PC-9 (cell line): ENCODE results near the gene CDC42EP3. TPM values are rescaled to one million over a fixed set of nuclear protein-coding genes. Genes with fewer than 3 reads are reported as not detected.

Source experiments
- BruUV-seq: library from RNA; stranded (reverse); fragments of 400-500 nt; replicated peaks from 2 replicates; lab custom pipeline; 2021; lab: Mats Ljungman, UMichigan
- CTCF ChIA-PET: fragments of 300-600 bp; sonication (Branson Sonifier 250); formaldehyde crosslinking; loops from one replicate; lab custom pipeline; 2022; ENCODE audit warnings: antibody characterized with exemption; lab: Charles Lee
- POLR2A ChIA-PET: fragments of 300-600 bp; sonication (Branson Sonifier 250); formaldehyde crosslinking; loops from one replicate; lab custom pipeline; 2022; ENCODE audit warnings: antibody characterized with exemption; ENCODE audit not compliant: unreplicated experiment; lab: Charles Lee
- DNase-seq, 2 experiments: peaks; one replicate each; pipeline versions ENCODE4 v3.0.0 to v3.0.0-alpha.2; 2015 to 2022; ENCODE audit warnings: mixed read lengths in 1 of 2
- H2AFZ ChIP-seq: fragments of 200-600 bp; sonication (generic); 2 replicates; pipeline ENCODE4 v1.8.1; 2017; ENCODE audit warnings: antibody characterized with exemption
- H3F3A ChIP-seq: fragments of 200-600 bp; sonication (generic); 2 replicates; pipeline ENCODE4 v1.8.1; 2017; ENCODE audit warnings: antibody characterized with exemption, mild to moderate bottlenecking, low read depth; ENCODE audit not compliant: insufficient read depth
- H3K27ac ChIP-seq: fragments of 200-600 bp; sonication (generic); 2 replicates; pipeline ENCODE4 v1.6.1; 2016; ENCODE audit warnings: mixed run types
- H3K27me3 ChIP-seq: fragments of 200-600 bp; sonication (generic); 2 replicates; pipeline ENCODE4 v1.6.1; 2016; ENCODE audit warnings: low read depth, mixed run types; ENCODE audit not compliant: insufficient read depth
- H3K36me3 ChIP-seq: fragments of 200-600 bp; sonication (generic); 2 replicates; pipeline ENCODE4 v1.6.1; 2016; ENCODE audit warnings: low read depth, mixed run types
- H3K4me1 ChIP-seq: fragments of 200-600 bp; sonication (generic); replicated peaks from 2 replicates; pipeline ENCODE4 v1.6.1; 2016; ENCODE audit warnings: mixed run types; ENCODE audit not compliant: insufficient read depth
- H3K4me2 ChIP-seq: fragments of 200-600 bp; sonication (generic); 2 replicates; pipeline ENCODE4 v1.6.1; 2017; ENCODE audit warnings: mixed run types
- H3K4me3 ChIP-seq: fragments of 200-600 bp; sonication (generic); 2 replicates; pipeline ENCODE4 v1.6.1; 2016; ENCODE audit warnings: mixed run types
- H3K79me2 ChIP-seq: fragments of 200-600 bp; sonication (generic); 2 replicates; pipeline ENCODE4 v1.6.1; 2017; ENCODE audit warnings: low read depth, mixed run types
- H3K9me2 ChIP-seq: fragments of 200-600 bp; sonication (generic); 2 replicates; pipeline ENCODE4 v1.8.1; 2017; ENCODE audit warnings: mild to moderate bottlenecking; ENCODE audit not compliant: insufficient read depth
- H3K9me3 ChIP-seq: fragments of 200-600 bp; sonication (generic); 2 replicates; pipeline ENCODE4 v1.8.1; 2016; ENCODE audit warnings: low read depth; ENCODE audit not compliant: insufficient read depth
- H4K20me1 ChIP-seq: fragments of 200-600 bp; sonication (generic); 2 replicates; pipeline ENCODE4 v1.8.1; 2017; ENCODE audit not compliant: insufficient read depth
- EZH2 ChIP-seq: fragments of 200-600 bp; sonication (generic); IDR thresholded peaks from 2 replicates; pipeline ENCODE4 v1.8.0; 2017; ENCODE audit warnings: antibody characterized with exemption, low read depth
- intact Hi-C: fragments of 100-400 bp; cut with micrococcal nuclease; formaldehyde crosslinking; loops from one replicate; pipeline ENCODE4 v1.10.0; 2022; ENCODE audit not compliant: unreplicated experiment
- total RNA-seq: library from RNA; stranded (reverse); gene quantifications from 2 replicates; pipeline ENCODE4 v1.2.3, GENCODE V29; 2021
- TF ChIP-seq, protein P1 (sequence below): fragments of 200-600 bp; sonication (generic); conservative IDR thresholded peaks from 2 replicates; pipeline ENCODE4 v1.6.1; 2017; ENCODE audit warnings: mixed run types, antibody characterized with exemption, mild to moderate bottlenecking, moderate library complexity

CDC42EP3 gene
- total RNA-seq, 1 experiment from 2014 or later, result 54.1 TPM

DNA sequence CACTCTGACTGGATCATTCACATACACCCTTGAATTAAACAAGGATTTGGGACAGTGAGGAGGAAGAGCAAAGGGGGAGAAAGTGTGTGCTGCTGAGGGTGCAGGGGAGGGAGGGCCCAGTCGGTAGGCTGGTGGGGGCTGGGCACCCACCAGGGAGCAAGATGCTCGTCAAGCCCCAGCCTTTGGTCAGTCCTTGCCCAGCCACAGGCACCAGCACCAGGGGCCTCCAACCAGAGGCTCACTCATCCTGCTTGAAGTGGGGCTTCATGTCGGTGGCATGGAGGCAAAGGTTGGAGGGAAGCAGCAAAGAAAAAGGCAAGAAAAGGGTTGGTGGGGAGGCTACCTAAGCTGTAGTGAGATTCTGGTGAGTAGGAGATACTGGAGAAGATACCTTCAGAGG lies 21.9 kb downstream of the CDC42EP3 start:
- Histone ChIP-seq H3K4me3 (no peak overlapping the region), H3K4me2 (no peak overlapping the region), H3K36me3 (peaks cover 56% of the 10 kb centered on the region), H3F3A (peaks cover 12% of the 10 kb centered on the region), H3K79me2 (peaks cover 91% of the 10 kb centered on the region), H3K9me3 (peaks cover 6% of the 10 kb centered on the region; the same call in 1 of the 2 replicates), H3K27ac (no peak overlapping the region), H3K4me1 (peaks cover 24% of the 10 kb centered on the region), H3K9me2 (no peaks in the 10 kb centered on the region), H2AFZ (no peak overlapping the region), H4K20me1 (peaks cover 3% of the 10 kb centered on the region; the same call in 1 of the 2 replicates), H3K27me3 (no peaks in the 10 kb centered on the region)
- intact Hi-C loops, result no loop called here
- CTCF ChIA-PET, result no interaction called here
- POLR2A ChIA-PET, result no interaction called here
- TF ChIP-seq, protein P1, sequence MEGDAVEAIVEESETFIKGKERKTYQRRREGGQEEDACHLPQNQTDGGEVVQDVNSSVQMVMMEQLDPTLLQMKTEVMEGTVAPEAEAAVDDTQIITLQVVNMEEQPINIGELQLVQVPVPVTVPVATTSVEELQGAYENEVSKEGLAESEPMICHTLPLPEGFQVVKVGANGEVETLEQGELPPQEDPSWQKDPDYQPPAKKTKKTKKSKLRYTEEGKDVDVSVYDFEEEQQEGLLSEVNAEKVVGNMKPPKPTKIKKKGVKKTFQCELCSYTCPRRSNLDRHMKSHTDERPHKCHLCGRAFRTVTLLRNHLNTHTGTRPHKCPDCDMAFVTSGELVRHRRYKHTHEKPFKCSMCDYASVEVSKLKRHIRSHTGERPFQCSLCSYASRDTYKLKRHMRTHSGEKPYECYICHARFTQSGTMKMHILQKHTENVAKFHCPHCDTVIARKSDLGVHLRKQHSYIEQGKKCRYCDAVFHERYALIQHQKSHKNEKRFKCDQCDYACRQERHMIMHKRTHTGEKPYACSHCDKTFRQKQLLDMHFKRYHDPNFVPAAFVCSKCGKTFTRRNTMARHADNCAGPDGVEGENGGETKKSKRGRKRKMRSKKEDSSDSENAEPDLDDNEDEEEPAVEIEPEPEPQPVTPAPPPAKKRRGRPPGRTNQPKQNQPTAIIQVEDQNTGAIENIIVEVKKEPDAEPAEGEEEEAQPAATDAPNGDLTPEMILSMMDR, result no peak
- no peak for TF ChIP-seq EZH2
- no TSS peak for BruUV-seq
- DNase-seq, result no peak

DNA sequence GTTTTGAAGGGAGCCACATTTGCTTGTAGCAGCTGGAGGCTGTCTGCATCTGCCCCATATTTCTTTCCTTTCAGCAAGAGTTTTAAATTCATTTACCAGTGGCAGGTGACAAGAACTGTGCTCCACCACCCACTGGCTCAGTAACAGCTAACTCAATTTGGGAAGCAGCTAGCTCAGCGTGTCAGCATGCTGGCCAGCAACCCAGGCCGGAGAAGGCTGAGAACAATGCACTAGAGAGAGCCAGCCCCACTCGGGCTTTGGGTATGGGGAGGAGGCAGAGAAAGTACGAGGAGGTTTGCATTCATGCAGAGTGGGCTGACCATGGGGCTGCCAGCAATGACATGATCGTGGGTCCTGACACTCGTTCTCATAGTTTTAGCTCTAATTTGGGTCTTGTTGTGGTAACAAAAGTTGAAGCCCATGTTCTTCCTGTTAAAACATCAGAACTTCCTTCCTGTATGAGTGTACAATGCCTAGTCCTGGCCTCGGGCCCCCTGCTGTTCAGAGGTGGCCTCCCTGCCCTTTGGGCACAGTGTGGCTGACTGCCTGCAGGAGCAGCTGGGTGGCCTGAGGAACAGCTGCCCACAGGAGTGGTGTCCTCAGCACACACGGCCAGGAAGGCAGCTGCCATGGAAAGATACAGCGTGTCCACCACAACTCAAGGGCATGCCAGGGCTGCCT lies 23.0 kb downstream of the CDC42EP3 start:
- no peak for TF ChIP-seq EZH2
- TF ChIP-seq, protein P1, result no peak
- peaks cover 3% of the 10 kb centered on the region; the same call in 1 of the 2 replicates for H4K20me1 ChIP-seq

DNA sequence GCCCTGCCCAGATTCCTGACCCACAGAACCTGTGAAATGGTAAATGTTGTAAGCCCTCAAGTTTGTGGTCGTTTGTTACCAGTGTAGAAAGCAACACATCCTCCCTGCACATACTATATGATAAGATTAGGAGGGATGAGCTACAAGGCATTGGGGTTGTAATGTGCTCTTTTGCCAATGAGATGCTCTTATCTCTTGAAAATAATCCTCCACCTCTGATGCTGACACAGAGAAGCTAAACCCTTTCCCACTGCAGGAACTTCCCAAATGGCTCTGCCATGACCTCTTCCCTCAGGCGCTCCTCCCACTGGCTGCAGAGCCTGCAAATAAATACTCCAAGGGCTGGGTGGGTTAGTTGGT lies 23.5 kb downstream of the CDC42EP3 start:
- CTCF ChIA-PET, result no interaction called here
- no peak for TF ChIP-seq EZH2
- TF ChIP-seq, protein P1, result no peak
- POLR2A ChIA-PET, result no interaction called here
- Histone ChIP-seq H3K4me3 (no peak overlapping the region), H4K20me1 (peaks cover 3% of the 10 kb centered on the region; the same call in 1 of the 2 replicates), H3K9me2 (no peaks in the 10 kb centered on the region), H2AFZ (no peak overlapping the region), H3K4me2 (no peak overlapping the region), H3K27me3 (no peaks in the 10 kb centered on the region), H3K79me2 (peaks cover 84% of the 10 kb centered on the region), H3K27ac (no peak overlapping the region), H3K4me1 (peaks cover 15% of the 10 kb centered on the region), H3K9me3 (peaks cover 6% of the 10 kb centered on the region; the same call in 1 of the 2 replicates), H3K36me3 (peaks cover 64% of the 10 kb centered on the region), H3F3A (peaks cover 12% of the 10 kb centered on the region)
- intact Hi-C loops, result no loop called here
- BruUV-seq, result no TSS peak
- no peak for DNase-seq

More for the DNA sequence above, 23.0 kb downstream of the CDC42EP3 start:
- Histone ChIP-seq H3K9me2 (no peaks in the 10 kb centered on the region), H3K27me3 (no peaks in the 10 kb centered on the region), H3K9me3 (peaks cover 6% of the 10 kb centered on the region; the same call in 1 of the 2 replicates), H3K36me3 (peaks cover 58% of the 10 kb centered on the region), H3K4me2 (no peak overlapping the region), H3F3A (peaks cover 16% of the 10 kb centered on the region), H3K79me2 (peaks cover 88% of the 10 kb centered on the region), H3K4me3 (no peak overlapping the region), H2AFZ (no peak overlapping the region), H3K27ac (no peak overlapping the region), H3K4me1 (peaks cover 21% of the 10 kb centered on the region)
- DNase-seq, result no peak
- intact Hi-C loops, result no loop called here
- ChIA-PET POLR2A (no interaction called here), CTCF (interaction anchor here (0.6 kb wide), 1 partner anchor 74 kb away, joined by 3 read pairs; no protein-coding TSS in a partner anchor)
- BruUV-seq, result no TSS peak
